ENCODE measurements around the gene AP3D1.

The AP3D1 gene

DNA sequence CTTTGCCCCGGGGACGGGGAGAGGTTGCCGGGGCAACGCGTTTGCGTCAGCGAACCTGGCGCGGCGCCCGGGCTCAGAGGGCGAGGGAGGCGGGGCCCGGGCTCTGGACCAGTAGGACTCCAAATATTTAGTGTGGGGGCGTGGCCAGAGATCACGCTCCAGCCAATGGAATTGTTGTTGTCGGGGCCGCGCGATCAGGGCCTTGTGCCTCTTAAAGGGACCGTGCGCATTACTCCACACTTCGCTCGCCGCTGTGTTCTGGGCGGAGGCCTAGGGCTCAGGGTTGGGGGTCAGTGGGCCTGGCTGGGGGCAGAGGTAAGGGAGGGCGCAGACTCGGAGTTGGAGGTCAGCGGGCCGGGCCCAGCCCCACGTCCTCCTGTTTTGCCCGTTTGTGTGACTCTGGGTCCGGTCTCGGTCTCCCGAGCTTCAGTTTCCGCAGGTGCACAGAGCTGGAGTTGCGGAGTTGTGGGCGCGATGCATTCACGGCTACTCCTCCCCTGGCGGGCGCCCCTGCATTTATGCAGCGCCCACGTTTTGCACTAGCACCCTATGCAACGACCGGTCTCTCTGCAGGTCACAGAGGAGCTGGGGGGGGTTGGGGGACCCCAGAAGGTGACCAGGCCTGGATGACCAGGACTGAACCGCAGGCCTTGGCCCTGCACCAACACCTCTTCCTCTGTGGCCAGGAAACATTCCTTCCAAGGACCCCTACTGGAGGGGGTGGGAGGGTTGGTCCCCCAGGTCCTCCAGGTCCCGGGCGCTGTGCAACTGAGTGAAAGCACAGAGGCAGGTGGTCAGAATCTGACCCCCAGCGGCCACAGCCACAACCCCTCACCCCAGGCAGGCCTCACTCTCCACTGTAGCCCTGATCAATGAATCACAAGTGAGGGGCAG is 89.6 kb downstream of the AP3D1 start:
- Histone ChIP-seq H3K4me1 (ENCODE audit: insufficient read depth, low read length) (peaks cover 21% of the 10 kb centered on the region; the same call in 1 of the 2 replicates), H3K27me3 (ENCODE audit: insufficient read depth, low read length) (no peaks in the 10 kb centered on the region), H3K9ac (ENCODE audit: low read depth, low read length) (peak overlapping the region; percentile 84), H3K36me3 (ENCODE audit: insufficient read depth, low read length) (no peaks in the 10 kb centered on the region), H3K4me3 (ENCODE audit: low read length) (peak overlapping the region; percentile 69), H3K9me3 (ENCODE audit: insufficient read depth, low read depth, low read length) (no peaks in the 10 kb centered on the region), H3K27ac (ENCODE audit: low read depth, low read length) (peak overlapping the region; percentile 91)
- WGBS: 4% methylated on average over 47 of the region's 50 CpGs

DNA sequence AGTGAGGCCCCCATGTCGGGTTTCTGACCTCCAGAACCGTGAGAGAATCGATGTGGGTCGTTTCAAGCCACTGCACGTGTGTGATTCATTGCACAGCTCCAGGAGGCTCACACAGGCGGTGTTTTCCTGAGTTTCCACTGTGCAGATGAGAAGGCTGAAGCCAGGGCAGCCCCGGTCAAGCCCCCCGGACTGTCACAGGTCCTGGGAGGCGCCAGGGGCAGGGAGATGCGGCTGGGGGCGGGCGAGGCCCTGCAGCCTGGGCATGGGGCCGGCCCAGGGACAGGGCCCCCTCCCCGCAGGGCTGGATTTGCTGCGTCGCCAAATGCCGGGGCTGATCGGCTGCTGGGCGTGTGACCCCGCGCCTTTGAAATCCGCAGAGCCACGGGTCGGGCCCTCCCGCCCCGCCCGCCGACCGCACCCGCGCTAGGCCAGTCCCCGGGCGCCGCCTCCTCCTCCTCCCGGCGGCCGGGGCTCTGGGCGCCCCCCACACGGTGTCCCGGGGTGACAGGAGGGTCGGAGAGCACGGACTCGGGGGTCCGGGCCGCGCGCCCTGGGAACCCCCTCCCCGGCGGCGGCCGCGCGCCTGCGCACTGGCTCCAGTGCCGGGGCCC is 90.4 kb downstream of the AP3D1 start:
- no peaks in the 10 kb centered on the region for H3K9me3 ChIP-seq (ENCODE audit: insufficient read depth, low read depth, low read length)
- no peaks in the 10 kb centered on the region for H3K36me3 ChIP-seq (ENCODE audit: insufficient read depth, low read length)

DNA sequence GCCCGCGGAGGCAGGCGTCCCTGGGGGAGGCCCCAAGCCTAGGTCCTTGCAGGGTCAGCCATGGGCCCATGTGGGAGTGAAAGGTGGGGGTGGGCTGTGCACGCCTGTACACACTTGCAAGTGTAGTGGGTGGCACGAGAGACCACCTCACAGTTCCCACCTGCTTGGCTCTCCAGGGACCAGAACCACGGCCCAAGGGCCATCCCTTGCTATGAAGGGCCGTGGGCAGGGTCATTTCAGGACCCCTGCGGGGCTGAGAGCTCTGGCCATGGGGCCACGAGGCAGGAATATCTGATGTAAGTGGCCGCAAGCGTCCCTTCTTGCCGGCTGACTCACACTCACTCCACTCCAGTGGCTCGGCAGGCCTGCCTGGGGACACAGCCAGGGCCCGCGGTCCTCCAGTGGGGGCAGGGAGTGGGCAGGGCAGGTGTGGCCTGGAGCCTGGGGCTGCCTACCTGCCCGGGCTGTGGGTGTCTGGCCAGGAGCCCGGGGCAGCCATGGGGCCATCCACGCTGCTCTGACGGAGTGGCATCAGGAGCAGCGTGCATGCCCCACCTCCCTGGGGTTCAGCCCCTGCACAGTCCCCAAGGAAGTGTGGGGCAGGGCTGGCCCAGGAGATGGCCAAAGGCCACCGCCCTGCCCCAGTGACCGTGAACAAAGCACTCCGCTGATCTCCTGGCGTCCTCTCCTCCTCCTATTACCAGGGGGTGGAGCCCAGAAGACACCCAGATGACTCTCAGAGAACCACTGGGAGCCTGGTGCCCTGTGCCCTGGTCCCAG is 91.8 kb downstream of the AP3D1 start:
- H3K36me3 ChIP-seq (ENCODE audit: insufficient read depth, low read length): no peaks in the 10 kb centered on the region
- no peaks in the 10 kb centered on the region for H3K27me3 ChIP-seq (ENCODE audit: insufficient read depth, low read length)
- 73% methylated on average over 24 of the region's 24 CpGs for WGBS
- peak overlapping the region; percentile 47 for H3K9ac ChIP-seq (ENCODE audit: low read depth, low read length)
- H3K9me3 ChIP-seq (ENCODE audit: insufficient read depth, low read depth, low read length): no peaks in the 10 kb centered on the region
- H3K4me1 ChIP-seq (ENCODE audit: insufficient read depth, low read length): peaks cover 21% of the 10 kb centered on the region; the same call in 1 of the 2 replicates
- no peak overlapping the region; the same call in 1 of the 2 replicates for H3K27ac ChIP-seq (ENCODE audit: low read depth, low read length)
- no peak overlapping the region for H3K4me3 ChIP-seq (ENCODE audit: low read length)

More for the DNA sequence above, 90.4 kb downstream of the AP3D1 start:
- Histone ChIP-seq H3K9ac (ENCODE audit: low read depth, low read length) (peak overlapping the region; percentile 84), H3K4me1 (ENCODE audit: insufficient read depth, low read length) (peaks cover 21% of the 10 kb centered on the region; the same call in 1 of the 2 replicates), H3K27ac (ENCODE audit: low read depth, low read length) (peak overlapping the region; percentile 90), H3K27me3 (ENCODE audit: insufficient read depth, low read length) (no peaks in the 10 kb centered on the region), H3K4me3 (ENCODE audit: low read length) (peak overlapping the region; percentile 69)
- 1% methylated on average over 55 of the region's 55 CpGs for WGBS

DNA sequence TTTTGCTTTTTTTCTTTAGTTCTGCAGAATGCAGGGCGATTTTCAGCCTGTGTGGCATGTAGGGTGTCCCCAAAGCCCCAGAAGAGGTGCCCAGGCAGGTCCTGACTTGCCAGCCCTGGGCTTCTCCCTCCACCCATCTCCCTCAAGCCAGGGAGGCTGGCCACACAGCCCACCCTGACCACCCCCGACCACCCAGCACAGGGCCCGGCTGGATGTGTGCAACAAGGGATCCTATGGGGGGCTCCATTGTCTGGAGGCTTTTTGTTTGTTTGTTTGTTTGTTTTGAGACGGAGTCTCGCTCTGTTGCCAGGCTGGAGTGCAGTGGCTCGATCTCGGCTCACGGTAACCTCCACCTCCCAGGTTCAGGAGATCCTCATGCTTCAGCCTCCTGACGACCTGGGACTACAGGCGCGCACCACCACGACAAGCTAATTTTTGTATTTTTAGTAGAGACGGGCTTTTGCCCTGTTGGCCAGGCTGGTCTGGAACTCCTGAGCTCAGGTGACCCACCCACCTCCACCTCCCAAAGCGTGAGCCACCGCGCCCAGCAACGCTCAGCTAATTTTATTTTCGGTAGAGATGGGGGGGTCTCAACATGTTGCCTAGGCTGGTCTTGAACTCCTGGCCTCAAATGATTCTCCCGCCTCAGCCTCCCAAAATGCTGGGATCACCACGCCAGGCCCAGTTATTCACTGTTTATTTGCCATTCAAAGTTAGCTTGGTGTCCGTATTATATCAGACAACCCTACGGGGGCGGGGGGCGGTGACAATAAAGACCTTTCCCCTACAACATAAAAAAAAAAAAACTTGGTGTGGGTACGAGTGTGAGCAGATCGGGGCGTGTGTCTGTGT is 92.6 kb downstream of the AP3D1 start:
- Histone ChIP-seq H3K9me3 (ENCODE audit: insufficient read depth, low read depth, low read length) (no peaks in the 10 kb centered on the region), H3K4me3 (ENCODE audit: low read length) (no peak overlapping the region), H3K36me3 (ENCODE audit: insufficient read depth, low read length) (no peaks in the 10 kb centered on the region), H3K9ac (ENCODE audit: low read depth, low read length) (no peak overlapping the region), H3K4me1 (ENCODE audit: insufficient read depth, low read length) (peaks cover 21% of the 10 kb centered on the region; the same call in 1 of the 2 replicates), H3K27me3 (ENCODE audit: insufficient read depth, low read length) (no peaks in the 10 kb centered on the region), H3K27ac (ENCODE audit: low read depth, low read length) (no peak overlapping the region; the same call in 1 of the 2 replicates)
- WGBS: 90% methylated on average over 24 of the region's 27 CpGs

DNA sequence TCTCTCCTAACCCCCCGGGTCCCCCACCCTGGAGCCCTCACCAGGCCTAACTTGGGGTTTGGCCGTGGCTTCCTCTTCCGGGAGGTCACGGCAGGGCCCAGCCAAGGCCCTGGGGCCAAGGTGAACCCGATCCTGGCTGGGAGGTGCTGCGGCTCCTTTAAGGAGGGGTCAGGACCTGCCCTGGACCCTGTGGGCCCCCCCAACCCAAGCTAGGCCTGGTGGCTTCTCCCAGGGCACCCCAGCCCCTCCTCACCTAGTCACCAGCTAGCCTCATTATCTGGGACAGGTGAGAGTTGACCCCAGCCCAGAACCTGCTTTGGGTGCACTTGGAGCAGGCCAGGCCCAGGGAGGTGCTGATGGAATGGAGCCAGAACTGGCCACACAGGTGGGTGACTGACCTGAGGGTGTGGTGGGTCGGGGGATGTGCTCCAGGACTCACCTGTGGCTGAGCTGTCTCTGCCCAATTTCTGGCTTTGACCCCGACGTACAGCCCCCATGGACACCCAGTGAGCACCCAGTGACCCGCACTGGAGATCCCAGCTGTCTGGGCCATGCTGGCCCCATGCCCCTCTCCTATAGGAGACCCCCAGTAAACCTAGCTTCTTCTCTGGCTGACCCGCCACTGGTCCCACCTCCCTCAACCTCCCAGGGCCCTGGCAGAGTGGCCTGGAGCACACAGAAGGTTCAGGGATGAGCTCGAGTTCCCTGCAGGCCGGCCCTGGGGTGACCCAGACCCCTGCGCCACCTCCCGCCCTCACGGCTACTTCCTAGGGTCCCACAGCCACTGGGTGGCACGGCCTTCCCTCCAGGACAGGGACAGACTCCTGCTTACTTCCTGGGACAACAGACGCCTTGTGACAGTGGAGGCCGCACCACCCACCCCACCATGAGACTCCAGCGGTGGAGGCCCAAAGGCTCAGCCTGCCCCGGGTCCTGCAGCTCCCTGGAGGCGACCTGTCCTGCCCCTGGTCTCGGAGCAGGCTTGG is 93.6 kb downstream of the AP3D1 start:
- Histone ChIP-seq H3K4me1 (ENCODE audit: insufficient read depth, low read length) (peaks cover 21% of the 10 kb centered on the region; the same call in 1 of the 2 replicates), H3K27ac (ENCODE audit: low read depth, low read length) (no peak overlapping the region; the same call in 1 of the 2 replicates)
- WGBS: 87% methylated on average over 23 of the region's 23 CpGs

DNA sequence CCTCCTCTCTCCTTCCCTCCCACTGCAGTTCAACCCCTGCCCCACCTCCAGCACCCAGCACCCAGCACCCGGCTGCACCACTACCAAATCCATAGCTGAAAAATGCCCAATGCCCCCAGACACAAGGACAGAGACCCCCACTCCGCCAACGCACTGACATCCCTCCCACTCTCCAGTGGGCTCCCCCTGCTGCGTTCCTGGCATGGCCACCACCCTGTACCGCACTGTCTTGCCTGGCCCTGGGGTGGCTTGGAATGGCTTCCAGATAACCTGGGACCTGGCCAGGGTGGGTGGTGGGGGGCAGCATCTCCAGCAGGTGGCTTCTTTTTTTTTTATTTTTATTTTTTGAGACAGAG is 94.6 kb downstream of the AP3D1 start:
- 81% methylated on average over 5 of the region's 5 CpGs for WGBS
- no peaks in the 10 kb centered on the region for H3K27me3 ChIP-seq (ENCODE audit: insufficient read depth, low read length)
- no peaks in the 10 kb centered on the region for H3K36me3 ChIP-seq (ENCODE audit: insufficient read depth, low read length)
- H3K4me3 ChIP-seq (ENCODE audit: low read length): no peak overlapping the region
- H3K27ac ChIP-seq (ENCODE audit: low read depth, low read length): no peak overlapping the region
- no peaks in the 10 kb centered on the region for H3K9me3 ChIP-seq (ENCODE audit: insufficient read depth, low read depth, low read length)
- peaks cover 14% of the 10 kb centered on the region; the same call in 1 of the 2 replicates for H3K4me1 ChIP-seq (ENCODE audit: insufficient read depth, low read length)
- no peak overlapping the region for H3K9ac ChIP-seq (ENCODE audit: low read depth, low read length)

More for the DNA sequence above, 93.6 kb downstream of the AP3D1 start:
- no peak overlapping the region for H3K4me3 ChIP-seq (ENCODE audit: low read length)
- no peaks in the 10 kb centered on the region for H3K9me3 ChIP-seq (ENCODE audit: insufficient read depth, low read depth, low read length)
- no peaks in the 10 kb centered on the region for H3K27me3 ChIP-seq (ENCODE audit: insufficient read depth, low read length)
- no peak overlapping the region; the same call in 1 of the 2 replicates for H3K9ac ChIP-seq (ENCODE audit: low read depth, low read length)
- H3K36me3 ChIP-seq (ENCODE audit: insufficient read depth, low read length): no peaks in the 10 kb centered on the region

DNA sequence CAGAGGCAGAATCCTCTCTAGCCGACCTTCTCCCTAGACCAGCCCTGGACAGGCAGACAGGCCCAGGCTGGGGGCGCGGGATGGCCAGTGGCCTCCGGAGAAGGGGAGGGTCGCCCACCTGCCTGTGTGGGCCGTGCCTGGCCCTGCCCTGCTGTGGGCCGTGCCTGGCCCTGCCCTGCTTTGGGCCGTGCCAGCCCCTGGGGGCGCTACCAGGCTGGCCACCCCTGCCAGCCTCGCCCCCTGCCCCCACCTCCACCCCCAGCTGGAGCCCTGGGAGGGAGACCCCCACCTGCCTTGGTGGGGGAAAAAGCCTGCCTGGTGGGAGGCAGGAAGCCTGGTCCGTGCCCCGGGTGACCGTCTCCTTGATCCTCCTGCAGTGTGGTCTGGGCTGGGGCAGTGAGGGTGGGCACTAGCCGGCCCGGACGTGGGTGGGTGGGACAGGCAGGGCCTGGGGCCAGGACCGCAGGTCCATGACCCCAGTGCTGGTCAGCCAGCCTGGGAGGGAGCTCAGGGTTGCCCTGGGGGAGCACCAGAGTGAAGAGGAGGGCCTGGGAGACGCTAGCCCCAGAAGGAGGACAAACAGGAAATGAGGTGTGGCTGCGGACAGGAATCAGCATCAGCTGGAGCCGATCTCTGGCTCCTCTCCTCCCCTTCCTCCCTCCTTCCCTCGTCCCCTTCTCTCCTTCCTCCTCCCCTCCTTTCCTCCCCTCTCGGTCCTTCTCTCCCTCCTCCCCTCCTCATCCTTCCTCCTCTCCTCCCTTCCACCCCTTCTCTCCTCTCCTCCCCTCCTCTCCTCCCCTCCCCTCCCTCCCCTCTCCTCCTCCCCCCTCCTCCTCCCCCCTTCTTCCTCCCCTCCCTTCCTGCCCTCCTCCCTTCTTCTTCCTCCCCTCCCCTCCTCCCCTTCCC is 95.2 kb downstream of the AP3D1 start:
- H3K4me3 ChIP-seq (ENCODE audit: low read length): no peak overlapping the region
- 53% methylated on average over 21 of the region's 22 CpGs for WGBS

DNA sequence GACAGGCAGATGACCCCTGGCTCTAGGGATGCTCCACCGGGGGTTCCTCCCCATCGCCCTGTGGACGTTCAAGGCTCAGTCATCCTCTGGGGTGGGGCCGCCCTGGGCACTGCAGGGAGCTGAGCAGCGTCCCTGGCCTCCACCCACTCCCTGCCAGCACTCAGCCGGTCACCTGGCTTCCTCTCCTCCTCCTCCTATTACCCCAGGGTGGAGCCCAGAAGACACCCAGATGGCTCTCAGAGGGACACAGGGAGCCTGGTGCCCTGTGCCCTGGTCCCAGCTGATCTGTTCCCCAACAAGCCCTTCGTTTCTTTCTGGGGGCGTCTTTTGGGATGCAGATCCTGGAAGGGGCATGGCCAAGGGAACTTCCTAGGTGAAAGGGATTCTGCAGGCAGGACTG is 96.6 kb downstream of the AP3D1 start:
- H3K9ac ChIP-seq (ENCODE audit: low read depth, low read length): no peak overlapping the region
- H3K4me1 ChIP-seq (ENCODE audit: insufficient read depth, low read length): peaks cover 4% of the 10 kb centered on the region; the same call in 1 of the 2 replicates
- WGBS: 83% methylated on average over 8 of the region's 8 CpGs
- H3K4me3 ChIP-seq (ENCODE audit: low read length): no peak overlapping the region
- H3K36me3 ChIP-seq (ENCODE audit: insufficient read depth, low read length): no peaks in the 10 kb centered on the region
- H3K27ac ChIP-seq (ENCODE audit: low read depth, low read length): no peak overlapping the region
- H3K27me3 ChIP-seq (ENCODE audit: insufficient read depth, low read length): no peaks in the 10 kb centered on the region
- no peaks in the 10 kb centered on the region for H3K9me3 ChIP-seq (ENCODE audit: insufficient read depth, low read depth, low read length)

More for the DNA sequence above, 95.2 kb downstream of the AP3D1 start:
- Histone ChIP-seq H3K27me3 (ENCODE audit: insufficient read depth, low read length) (no peaks in the 10 kb centered on the region), H3K27ac (ENCODE audit: low read depth, low read length) (peak overlapping the region; percentile 46; the same call in 1 of the 2 replicates), H3K9me3 (ENCODE audit: insufficient read depth, low read depth, low read length) (no peaks in the 10 kb centered on the region), H3K4me1 (ENCODE audit: insufficient read depth, low read length) (peaks cover 14% of the 10 kb centered on the region; the same call in 1 of the 2 replicates), H3K36me3 (ENCODE audit: insufficient read depth, low read length) (no peaks in the 10 kb centered on the region), H3K9ac (ENCODE audit: low read depth, low read length) (no peak overlapping the region)
